Ishikawa (cell line): ENCODE measurements around the gene PRKCD.

Experiments
- CREB1 ChIP-seq: IDR thresholded peaks from 2 replicates; pipeline ENCODE4 v1.6.1; 2012; ENCODE audit warnings: low read depth
- EGR1 ChIP-seq: IDR thresholded peaks from 2 replicates; pipeline ENCODE4 v1.6.1; 2012
- YY1 ChIP-seq: IDR thresholded peaks from 2 replicates; pipeline ENCODE4 v1.6.1; 2012; ENCODE audit warnings: low read depth
- TF ChIP-seq, protein P1 (sequence below): IDR thresholded peaks from 2 replicates; pipeline ENCODE4 v1.6.1; 2012

DNA sequence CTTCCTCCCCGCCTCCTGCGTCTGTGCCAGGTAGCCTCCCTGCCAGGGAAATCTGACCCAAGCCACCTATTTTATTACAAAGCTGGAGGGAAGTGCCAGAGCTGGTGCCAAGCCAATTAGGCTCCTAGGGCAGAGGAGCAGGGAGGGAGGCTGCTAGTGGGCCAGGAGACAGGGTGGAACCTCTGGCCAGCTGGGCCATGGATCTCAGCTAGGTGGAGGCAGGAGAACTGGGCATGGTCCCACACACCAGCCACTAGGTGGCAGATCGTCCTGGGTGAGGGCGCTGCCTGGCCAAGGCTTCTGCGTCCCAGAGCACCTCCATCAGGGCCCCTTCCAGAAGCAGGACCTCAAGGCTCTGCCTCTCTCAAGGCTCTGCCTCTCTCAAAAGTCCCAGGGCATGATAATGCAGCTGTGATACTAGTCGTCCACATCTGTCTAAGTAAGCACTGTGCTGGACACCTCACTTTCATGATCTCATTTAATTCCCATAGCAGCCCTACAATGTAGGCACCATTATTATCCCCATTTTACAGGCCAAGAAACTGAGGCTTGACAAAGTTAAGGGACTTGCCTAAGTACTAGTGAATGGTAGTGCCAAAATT, 26.3 kb upstream of the PRKCD start:
- TF ChIP-seq CREB1 (no peak), EGR1 (no peak), YY1 (no peak; the same call in 1 of the 2 replicates)
- TF ChIP-seq, protein P1, sequence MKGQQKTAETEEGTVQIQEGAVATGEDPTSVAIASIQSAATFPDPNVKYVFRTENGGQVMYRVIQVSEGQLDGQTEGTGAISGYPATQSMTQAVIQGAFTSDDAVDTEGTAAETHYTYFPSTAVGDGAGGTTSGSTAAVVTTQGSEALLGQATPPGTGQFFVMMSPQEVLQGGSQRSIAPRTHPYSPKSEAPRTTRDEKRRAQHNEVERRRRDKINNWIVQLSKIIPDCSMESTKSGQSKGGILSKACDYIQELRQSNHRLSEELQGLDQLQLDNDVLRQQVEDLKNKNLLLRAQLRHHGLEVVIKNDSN, result no peak
